PFSK-1 (cell line): ENCODE results near the gene TSPAN13.

Experiments
- POLR2AphosphoS5 ChIP-seq: IDR thresholded peaks from 2 replicates; pipeline ENCODE4 v1.6.1; 2012; ENCODE audit warnings: low read depth, mild to moderate bottlenecking, control low read depth, low read length, moderate library complexity
- REST ChIP-seq, 2 experiments: IDR thresholded peaks; 2 replicates each; pipeline versions ENCODE4 v1.6.1 to v1.8.0; 2011 to 2012; ENCODE audit warnings: low read depth in 2 of 2, low read length in 2 of 2, control low read depth in 1 of 2, inconsistent platforms in 1 of 2, mild to moderate bottlenecking in 1 of 2, moderate library complexity in 1 of 2; ENCODE audit not compliant: insufficient read depth in 1 of 2
- SIN3A ChIP-seq: IDR thresholded peaks from 2 replicates; pipeline ENCODE4 v1.6.1; 2012; ENCODE audit warnings: mild to moderate bottlenecking, low read length, moderate library complexity, borderline replicate concordance; ENCODE audit not compliant: insufficient read depth

GRCh38 chr7:16726189-16726588, 27.4 kb upstream of the TSPAN13 start:
- TF ChIP-seq POLR2AphosphoS5 = no peak
- no peak for TF ChIP-seq SIN3A
- no peak for TF ChIP-seq REST (IDR thresholded peaks at IDR 0.05; ENCODE audit: insufficient read depth in 1 of 2, low read depth in 2 of 2, low read length in 2 of 2)
